HG02642 (cell line): ENCODE results near the gene CSNK2A1.
A peak's percentile ranks its signal among the peaks of the same experiment; 100 is the strongest.

Experiments
- ATAC-seq: cut with Tn5 transposase; IDR thresholded peaks from one replicate; pipeline ENCODE4 v1.9.1; 2021; ENCODE audit warnings: mild to moderate bottlenecking; ENCODE audit not compliant: unreplicated experiment, poor library complexity

The CSNK2A1 gene

GRCh38 chr20:568097-568652, 24.6 kb upstream of the CSNK2A1 start:
- no peak for ATAC-seq

- ATAC-seq: no peak
Measured at GRCh38 chr20:564192-564591, 20.6 kb upstream of the CSNK2A1 start.

GRCh38 chr20:563187-563586, 19.6 kb upstream of the CSNK2A1 start:
- ATAC-seq: no peak

GRCh38 chr20:562232-562897, 18.8 kb upstream of the CSNK2A1 start:
- ATAC-seq: no peak

- peak; percentile 50 for ATAC-seq
Measured at GRCh38 chr20:561437-562231, 18.0 kb upstream of the CSNK2A1 start.

- no peak for ATAC-seq
Measured at GRCh38 chr20:560680-561079, 17.1 kb upstream of the CSNK2A1 start.

- no peak for ATAC-seq
Measured at GRCh38 chr20:558117-558516, 14.5 kb upstream of the CSNK2A1 start.

- ATAC-seq: no peak
Measured at GRCh38 chr20:556984-557383, 13.4 kb upstream of the CSNK2A1 start.

- ATAC-seq: no peak
Measured at GRCh38 chr20:555976-556385, 12.4 kb upstream of the CSNK2A1 start.

GRCh38 chr20:550611-551010, 7.0 kb upstream of the CSNK2A1 start:
- ATAC-seq: no peak

- ATAC-seq: no peak
Measured at GRCh38 chr20:549722-550496, 6.3 kb upstream of the CSNK2A1 start.

GRCh38 chr20:548906-549305, 5.3 kb upstream of the CSNK2A1 start:
- no peak for ATAC-seq

GRCh38 chr20:547394-547793, 3.8 kb upstream of the CSNK2A1 start:
- ATAC-seq: no peak

- no peak for ATAC-seq
Measured at GRCh38 chr20:546353-546752, 2.8 kb upstream of the CSNK2A1 start.

GRCh38 chr20:544153-544725, 649 bp upstream of the CSNK2A1 start:
- ATAC-seq: no peak

GRCh38 chr20:542777-543368, 717 bp downstream of the CSNK2A1 start:
- ATAC-seq: peak; percentile 15

- no peak for ATAC-seq
Measured at GRCh38 chr20:540391-541201, 3.0 kb downstream of the CSNK2A1 start.

- ATAC-seq: no peak
Measured at GRCh38 chr20:539848-540247, 3.7 kb downstream of the CSNK2A1 start.

GRCh38 chr20:539191-539590, 4.4 kb downstream of the CSNK2A1 start:
- no peak for ATAC-seq
